A673 (cell line): ENCODE results near the gene HPS6.

Experiments
- CTCF ChIP-seq: fragments of 300-800, 200-600 bp; sonication (generic); conservative IDR thresholded peaks from 2 replicates; pipeline ENCODE4 v1.5.1; 2017; ENCODE audit warnings: low read depth, mild to moderate bottlenecking, antibody characterized with exemption, low read length, moderate library complexity, mixed read lengths
- EZH2 ChIP-seq: fragments of 200-600 bp; sonication (generic); IDR thresholded peaks from 2 replicates; pipeline ENCODE4 v1.6.1; 2017; ENCODE audit warnings: borderline replicate concordance, low read depth, mild to moderate bottlenecking, mixed read lengths, antibody characterized with exemption, low read length; ENCODE audit not compliant: poor library complexity, severe bottlenecking

GRCh38 chr10:102102421-102102820 lies 37.3 kb downstream of the HPS6 start:
- TF ChIP-seq CTCF = no peak
- TF ChIP-seq EZH2 = no peak
